Measurements from ENCODE around the gene OR1F1.

The OR1F1 gene

DNA sequence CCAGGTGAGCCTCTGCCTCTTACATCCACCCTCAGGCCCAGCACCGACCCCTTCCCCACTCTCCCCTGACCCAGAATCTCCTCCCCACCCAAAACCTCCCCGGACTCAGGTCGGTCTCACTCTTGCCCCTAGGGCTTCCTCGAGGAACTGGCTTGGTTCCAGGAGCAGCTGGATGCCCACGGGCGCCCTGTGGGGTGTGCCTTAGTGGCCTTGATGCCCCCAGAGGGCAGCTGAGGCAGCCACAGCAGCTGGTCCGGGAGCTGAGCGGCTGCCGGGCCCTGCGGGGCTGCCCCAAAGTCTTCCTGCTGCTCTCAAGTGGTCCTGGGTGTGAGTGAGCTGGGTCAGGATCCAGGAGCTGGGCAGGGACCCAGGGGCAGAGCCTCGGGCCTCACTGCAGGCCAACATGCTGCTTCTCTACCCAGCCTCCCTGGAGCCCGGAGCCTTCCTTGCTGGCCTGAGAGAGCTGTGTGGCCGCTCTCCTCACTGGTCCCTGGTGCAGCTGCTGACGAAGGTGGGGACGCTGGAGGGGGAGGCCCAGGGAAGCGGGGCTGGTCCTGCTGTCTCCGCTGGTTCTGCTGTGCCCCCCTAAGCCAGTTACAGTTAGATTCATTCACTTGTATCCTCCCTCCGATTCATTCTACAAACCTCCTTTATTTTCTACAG is 43.6 kb upstream of the OR1F1 start:
- H3K79me2 ChIP-seq (ENCODE audit: insufficient read depth, low read length), result no peaks in the 10 kb centered on the region
- H3K4me2 ChIP-seq (ENCODE audit: low read depth, low read length, poor library complexity, severe bottlenecking), result no peak overlapping the region
- no peaks in the 10 kb centered on the region for H3F3A ChIP-seq (ENCODE audit: insufficient read depth)
- H3K4me3 ChIP-seq (ENCODE audit: insufficient read depth, low read length, poor library complexity, severe bottlenecking), result no peak overlapping the region
- H3K9me3 ChIP-seq (ENCODE audit: insufficient read depth, low read length), result no peaks in the 10 kb centered on the region
- no peaks in the 10 kb centered on the region for H3K27me3 ChIP-seq (ENCODE audit: low read length)
- TF ChIP-seq, protein P1, sequence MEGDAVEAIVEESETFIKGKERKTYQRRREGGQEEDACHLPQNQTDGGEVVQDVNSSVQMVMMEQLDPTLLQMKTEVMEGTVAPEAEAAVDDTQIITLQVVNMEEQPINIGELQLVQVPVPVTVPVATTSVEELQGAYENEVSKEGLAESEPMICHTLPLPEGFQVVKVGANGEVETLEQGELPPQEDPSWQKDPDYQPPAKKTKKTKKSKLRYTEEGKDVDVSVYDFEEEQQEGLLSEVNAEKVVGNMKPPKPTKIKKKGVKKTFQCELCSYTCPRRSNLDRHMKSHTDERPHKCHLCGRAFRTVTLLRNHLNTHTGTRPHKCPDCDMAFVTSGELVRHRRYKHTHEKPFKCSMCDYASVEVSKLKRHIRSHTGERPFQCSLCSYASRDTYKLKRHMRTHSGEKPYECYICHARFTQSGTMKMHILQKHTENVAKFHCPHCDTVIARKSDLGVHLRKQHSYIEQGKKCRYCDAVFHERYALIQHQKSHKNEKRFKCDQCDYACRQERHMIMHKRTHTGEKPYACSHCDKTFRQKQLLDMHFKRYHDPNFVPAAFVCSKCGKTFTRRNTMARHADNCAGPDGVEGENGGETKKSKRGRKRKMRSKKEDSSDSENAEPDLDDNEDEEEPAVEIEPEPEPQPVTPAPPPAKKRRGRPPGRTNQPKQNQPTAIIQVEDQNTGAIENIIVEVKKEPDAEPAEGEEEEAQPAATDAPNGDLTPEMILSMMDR (IDR thresholded peaks at IDR 0.05; ENCODE audit: insufficient read depth, low read length, poor library complexity, severe bottlenecking), result no peak
- TF ChIP-seq EZH2phosphoT487 (conservative IDR thresholded peaks at IDR 0.05; ENCODE audit: low read length), result no peak
- no peak overlapping the region for H2AFZ ChIP-seq (ENCODE audit: low read depth, low read length, severe bottlenecking)
- H3K36me3 ChIP-seq (ENCODE audit: low read length), result no peaks in the 10 kb centered on the region
- H3K9me2 ChIP-seq (replicated peaks; ENCODE audit: insufficient read depth, low read length), result no peaks in the 10 kb centered on the region
- no peak overlapping the region for H3K27ac ChIP-seq (ENCODE audit: low read depth, low read length)
- no peaks in the 10 kb centered on the region for H4K20me1 ChIP-seq (ENCODE audit: low read depth, low read length)
- H3K9ac ChIP-seq (ENCODE audit: low read length), result no peak overlapping the region

DNA sequence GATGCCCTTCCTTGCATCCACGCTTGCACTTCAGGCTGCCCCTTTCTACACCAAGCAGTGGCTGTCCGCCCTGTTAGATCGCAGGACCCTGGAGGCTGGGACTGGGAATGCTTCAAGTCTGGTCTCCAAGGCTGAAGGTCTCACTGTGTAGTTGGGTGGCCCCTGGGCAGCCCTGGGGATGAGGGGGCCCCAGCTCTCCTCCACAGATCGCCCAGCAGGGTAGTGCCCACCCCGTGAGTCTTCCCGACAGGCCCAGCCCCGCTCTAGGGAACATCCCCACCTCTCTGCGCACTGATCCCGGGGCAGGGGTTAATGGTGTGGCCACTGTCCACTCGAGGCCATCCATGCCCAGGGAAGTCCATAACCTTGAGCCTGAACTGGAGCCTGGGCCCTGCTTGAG is 42.9 kb upstream of the OR1F1 start:
- TF ChIP-seq, protein P1 (IDR thresholded peaks at IDR 0.05; ENCODE audit: insufficient read depth, low read length, poor library complexity, severe bottlenecking), result no peak
- no peak for TF ChIP-seq EZH2phosphoT487 (conservative IDR thresholded peaks at IDR 0.05; ENCODE audit: low read length)
- H3K9me2 ChIP-seq (replicated peaks; ENCODE audit: insufficient read depth, low read length), result no peaks in the 10 kb centered on the region
- no peaks in the 10 kb centered on the region for H4K20me1 ChIP-seq (ENCODE audit: low read depth, low read length)

DNA sequence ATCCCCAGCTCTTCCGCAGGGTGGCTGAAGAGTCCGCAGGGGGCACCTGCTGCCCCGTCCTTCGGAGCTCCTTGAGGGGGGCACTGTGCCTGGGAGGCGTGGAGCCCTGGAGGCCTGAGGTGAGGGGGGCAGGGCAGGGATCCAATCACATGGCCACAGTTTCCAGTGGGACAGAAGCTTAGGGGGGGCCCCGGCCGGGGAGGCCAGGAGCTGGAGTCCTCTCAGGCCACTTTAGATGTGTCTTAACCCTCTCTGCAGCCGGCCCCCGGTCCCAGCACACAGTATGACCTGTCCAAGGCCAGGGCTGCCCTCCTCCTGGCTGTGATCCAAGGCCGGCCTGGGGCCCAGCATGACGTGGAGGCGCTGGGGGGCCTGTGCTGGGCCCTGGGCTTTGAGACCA is 42.3 kb upstream of the OR1F1 start:
- Histone ChIP-seq H3K9ac (ENCODE audit: low read length) (no peak overlapping the region), H3K27me3 (ENCODE audit: low read length) (no peaks in the 10 kb centered on the region), H4K20me1 (ENCODE audit: low read depth, low read length) (no peaks in the 10 kb centered on the region), H3K79me2 (ENCODE audit: insufficient read depth, low read length) (no peaks in the 10 kb centered on the region), H3K36me3 (ENCODE audit: low read length) (no peaks in the 10 kb centered on the region), H2AFZ (ENCODE audit: low read depth, low read length, severe bottlenecking) (no peak overlapping the region), H3K9me3 (ENCODE audit: insufficient read depth, low read length) (no peaks in the 10 kb centered on the region), H3K9me2 (replicated peaks; ENCODE audit: insufficient read depth, low read length) (no peaks in the 10 kb centered on the region), H3F3A (ENCODE audit: insufficient read depth) (peaks cover 1% of the 10 kb centered on the region; the same call in 1 of the 2 replicates), H3K4me3 (ENCODE audit: insufficient read depth, low read length, poor library complexity, severe bottlenecking) (no peak overlapping the region), H3K27ac (ENCODE audit: low read depth, low read length) (no peak overlapping the region), H3K4me2 (ENCODE audit: low read depth, low read length, poor library complexity, severe bottlenecking) (no peak overlapping the region)
- TF ChIP-seq, protein P1 (IDR thresholded peaks at IDR 0.05; ENCODE audit: insufficient read depth, low read length, poor library complexity, severe bottlenecking), result no peak
- no peak for TF ChIP-seq EZH2phosphoT487 (conservative IDR thresholded peaks at IDR 0.05; ENCODE audit: low read length)

More for the DNA sequence above, 42.9 kb upstream of the OR1F1 start:
- Histone ChIP-seq H3K27ac (ENCODE audit: low read depth, low read length) (no peak overlapping the region), H3K79me2 (ENCODE audit: insufficient read depth, low read length) (no peaks in the 10 kb centered on the region), H3K9me3 (ENCODE audit: insufficient read depth, low read length) (no peaks in the 10 kb centered on the region), H3F3A (ENCODE audit: insufficient read depth) (no peaks in the 10 kb centered on the region), H3K36me3 (ENCODE audit: low read length) (no peaks in the 10 kb centered on the region), H3K4me2 (ENCODE audit: low read depth, low read length, poor library complexity, severe bottlenecking) (no peak overlapping the region), H3K4me3 (ENCODE audit: insufficient read depth, low read length, poor library complexity, severe bottlenecking) (no peak overlapping the region), H3K9ac (ENCODE audit: low read length) (no peak overlapping the region), H2AFZ (ENCODE audit: low read depth, low read length, severe bottlenecking) (no peak overlapping the region), H3K27me3 (ENCODE audit: low read length) (no peaks in the 10 kb centered on the region)

All from SU-DHL-6 (cell line).